Measurements from ENCODE around the gene TES.
"Not testable (repeated sequence)": the region's sequence is repeated elsewhere in the genome, so short reads cannot be mapped to it uniquely, and the experiment has no call there.

Gene TES

GRCh38 chr7:116290740-116291139, 80.4 kb downstream of the TES start:
- H3K4me3 ChIP-seq (ENCODE audit: control insufficient read depth, low read depth, low read length): no peak overlapping the region
- no peak for DNase-seq (ENCODE audit: low read depth)
- TF ChIP-seq CTCF (IDR thresholded peaks at IDR 0.05; ENCODE audit: control insufficient read depth, insufficient read depth, low read depth, low read length, missing control alignments): peak; percentile 25

- no peak for TF ChIP-seq CTCF (IDR thresholded peaks at IDR 0.05; ENCODE audit: control insufficient read depth, insufficient read depth, low read depth, low read length, missing control alignments)
- no peak overlapping the region for H3K4me3 ChIP-seq (ENCODE audit: control insufficient read depth, low read depth, low read length)
- no peak for DNase-seq (ENCODE audit: low read depth)
Measured at GRCh38 chr7:116291937-116292336, 81.6 kb downstream of the TES start.

- no peak for TF ChIP-seq CTCF (IDR thresholded peaks at IDR 0.05; ENCODE audit: control insufficient read depth, insufficient read depth, low read depth, low read length, missing control alignments)
- DNase-seq (ENCODE audit: low read depth): no peak
- H3K4me3 ChIP-seq (ENCODE audit: control insufficient read depth, low read depth, low read length): no peak overlapping the region
Measured at GRCh38 chr7:116292381-116292780, 82.0 kb downstream of the TES start.

- no peak for TF ChIP-seq CTCF (IDR thresholded peaks at IDR 0.05; ENCODE audit: control insufficient read depth, insufficient read depth, low read depth, low read length, missing control alignments)
- no peak for DNase-seq (ENCODE audit: low read depth)
Measured at GRCh38 chr7:116293139-116293538, 82.8 kb downstream of the TES start.

GRCh38 chr7:116293633-116294032, 83.3 kb downstream of the TES start:
- no peak for TF ChIP-seq CTCF (IDR thresholded peaks at IDR 0.05; ENCODE audit: control insufficient read depth, insufficient read depth, low read depth, low read length, missing control alignments)
- no peak overlapping the region for H3K4me3 ChIP-seq (ENCODE audit: control insufficient read depth, low read depth, low read length)
- DNase-seq (ENCODE audit: low read depth): no peak

More at GRCh38 chr7:116293139-116293538, 82.8 kb downstream of the TES start:
- no peak overlapping the region for H3K4me3 ChIP-seq (ENCODE audit: control insufficient read depth, low read depth, low read length)

- H3K4me3 ChIP-seq (ENCODE audit: control insufficient read depth, low read depth, low read length); DNase-seq (ENCODE audit: low read depth): not testable (repeated sequence)
Measured at GRCh38 chr7:116295903-116296302, 85.6 kb downstream of the TES start.

- DNase-seq (ENCODE audit: low read depth): no peak
- no peak overlapping the region for H3K4me3 ChIP-seq (ENCODE audit: control insufficient read depth, low read depth, low read length)
- no peak for TF ChIP-seq CTCF (IDR thresholded peaks at IDR 0.05; ENCODE audit: control insufficient read depth, insufficient read depth, low read depth, low read length, missing control alignments)
Measured at GRCh38 chr7:116298055-116298454, 87.7 kb downstream of the TES start.
